NCI-H146 treated with DMSO at 0.1 percent for 48 hours (cell line): Measurements from ENCODE around the gene MISP.

Experiments used
- DNase-seq: peaks from one replicate; lab custom pipeline; 2025; ENCODE audit not compliant: unreplicated experiment; lab: John Stamatoyannopoulos, UW

The MISP gene

GRCh38 chr19:771332-771785 lies 20.4 kb downstream of the MISP start:
- no peak for DNase-seq

- DNase-seq, result no peak
Observed at GRCh38 chr19:772063-772462, 21.2 kb downstream of the MISP start.

GRCh38 chr19:772730-773436 lies 22.0 kb downstream of the MISP start:
- no peak for DNase-seq

GRCh38 chr19:776549-776948 lies 25.6 kb downstream of the MISP start:
- no peak for DNase-seq

GRCh38 chr19:778910-779653 lies 28.2 kb downstream of the MISP start:
- DNase-seq, result peak; percentile 5

- no peak for DNase-seq
Observed at GRCh38 chr19:780935-781334, 30.0 kb downstream of the MISP start.

GRCh38 chr19:781800-782184 lies 30.9 kb downstream of the MISP start:
- no peak for DNase-seq

GRCh38 chr19:782185-782877 lies 31.4 kb downstream of the MISP start:
- no peak for DNase-seq

GRCh38 chr19:782878-783668 lies 32.2 kb downstream of the MISP start:
- no peak for DNase-seq

GRCh38 chr19:784541-784940 lies 33.6 kb downstream of the MISP start:
- no peak for DNase-seq

- DNase-seq, result no peak
Observed at GRCh38 chr19:787536-787935, 36.6 kb downstream of the MISP start.

GRCh38 chr19:788686-788982 lies 37.7 kb downstream of the MISP start:
- DNase-seq, result no peak

- DNase-seq, result no peak
Observed at GRCh38 chr19:788983-789700, 38.2 kb downstream of the MISP start.

GRCh38 chr19:789701-790060 lies 38.8 kb downstream of the MISP start:
- DNase-seq, result no peak

GRCh38 chr19:791007-791566 lies 40.2 kb downstream of the MISP start:
- no peak for DNase-seq

- DNase-seq, result no peak
Observed at GRCh38 chr19:791567-792305, 40.8 kb downstream of the MISP start.

- no peak for DNase-seq
Observed at GRCh38 chr19:792306-792885, 41.5 kb downstream of the MISP start.

- DNase-seq, result no peak
Observed at GRCh38 chr19:793806-794205, 42.9 kb downstream of the MISP start.

- DNase-seq, result no peak
Observed at GRCh38 chr19:795073-795611, 44.2 kb downstream of the MISP start.
